MCF 10A (cell line): Measurements from ENCODE around the gene POLR3H. TPM values are rescaled to one million over a fixed set of nuclear protein-coding genes. Genes with fewer than 3 reads are reported as not detected.

Experiments used
- BruUV-seq: library from RNA; stranded (reverse); fragments of 400-500 nt; replicated peaks from 2 replicates; lab custom pipeline; 2021; lab: Mats Ljungman, UMichigan
- CTCF ChIA-PET: fragments of 300-600 bp; sonication (Branson Sonifier 250); formaldehyde crosslinking; extraction: SDS; loops from one replicate; lab custom pipeline; 2021; ENCODE audit warnings: antibody characterized with exemption, inconsistent platforms; lab: Yijun Ruan, JAX
- POLR2A ChIA-PET: fragments of 300-600, 350-650 bp; sonication (Branson Sonifier 250); formaldehyde crosslinking; extraction: SDS; loops from one replicate; lab custom pipeline; 2020; ENCODE audit warnings: antibody characterized with exemption, inconsistent platforms; lab: Yijun Ruan, JAX
- DNase-seq: peaks from one replicate; pipeline ENCODE4 v3.0.0-alpha.2; 2018; ENCODE audit not compliant: unreplicated experiment
- H3K27ac Mint-ChIP-seq: one replicate; pipeline ENCODE4 v1.8.0; 2022; ENCODE audit warnings: mild to moderate bottlenecking, low read depth, mixed read lengths; ENCODE audit not compliant: unreplicated experiment
- H3K27me3 Mint-ChIP-seq: one replicate; pipeline ENCODE4 v1.8.0; 2022; ENCODE audit warnings: mixed read lengths; ENCODE audit not compliant: insufficient read depth, unreplicated experiment
- H3K36me3 Mint-ChIP-seq: one replicate; pipeline ENCODE4 v1.8.0; 2022; ENCODE audit warnings: mild to moderate bottlenecking, moderate library complexity, mixed read lengths; ENCODE audit not compliant: insufficient read depth, unreplicated experiment
- H3K4me1 Mint-ChIP-seq: one replicate; pipeline ENCODE4 v1.8.0; 2022; ENCODE audit warnings: mixed read lengths; ENCODE audit not compliant: insufficient read depth, unreplicated experiment
- H3K4me3 Mint-ChIP-seq: one replicate; pipeline ENCODE4 v1.8.0; 2022; ENCODE audit warnings: mild to moderate bottlenecking, moderate library complexity, mixed read lengths; ENCODE audit not compliant: unreplicated experiment
- H3K9me3 Mint-ChIP-seq: one replicate; pipeline ENCODE4 v1.8.0; 2022; ENCODE audit warnings: mixed read lengths; ENCODE audit not compliant: unreplicated experiment
- intact Hi-C: fragments of 100-400 bp; cut with micrococcal nuclease; formaldehyde crosslinking; loops from 2 replicates; pipeline ENCODE4 v1.14.1; 2022
- total RNA-seq: library from RNA; stranded (reverse); gene quantifications from 2 replicates; pipeline ENCODE4 v1.2.3, GENCODE V29; 2022
- TF ChIP-seq, protein P1 (sequence below): fragments of 200-600 bp; IDR thresholded peaks from one replicate; pipeline ENCODE4 v1.8.0; 2022; ENCODE audit warnings: antibody characterized with exemption, mild to moderate bottlenecking; ENCODE audit not compliant: unreplicated experiment

Gene POLR3H
- total RNA-seq, 1 experiment from 2014 or later, result 35.5 TPM

DNA sequence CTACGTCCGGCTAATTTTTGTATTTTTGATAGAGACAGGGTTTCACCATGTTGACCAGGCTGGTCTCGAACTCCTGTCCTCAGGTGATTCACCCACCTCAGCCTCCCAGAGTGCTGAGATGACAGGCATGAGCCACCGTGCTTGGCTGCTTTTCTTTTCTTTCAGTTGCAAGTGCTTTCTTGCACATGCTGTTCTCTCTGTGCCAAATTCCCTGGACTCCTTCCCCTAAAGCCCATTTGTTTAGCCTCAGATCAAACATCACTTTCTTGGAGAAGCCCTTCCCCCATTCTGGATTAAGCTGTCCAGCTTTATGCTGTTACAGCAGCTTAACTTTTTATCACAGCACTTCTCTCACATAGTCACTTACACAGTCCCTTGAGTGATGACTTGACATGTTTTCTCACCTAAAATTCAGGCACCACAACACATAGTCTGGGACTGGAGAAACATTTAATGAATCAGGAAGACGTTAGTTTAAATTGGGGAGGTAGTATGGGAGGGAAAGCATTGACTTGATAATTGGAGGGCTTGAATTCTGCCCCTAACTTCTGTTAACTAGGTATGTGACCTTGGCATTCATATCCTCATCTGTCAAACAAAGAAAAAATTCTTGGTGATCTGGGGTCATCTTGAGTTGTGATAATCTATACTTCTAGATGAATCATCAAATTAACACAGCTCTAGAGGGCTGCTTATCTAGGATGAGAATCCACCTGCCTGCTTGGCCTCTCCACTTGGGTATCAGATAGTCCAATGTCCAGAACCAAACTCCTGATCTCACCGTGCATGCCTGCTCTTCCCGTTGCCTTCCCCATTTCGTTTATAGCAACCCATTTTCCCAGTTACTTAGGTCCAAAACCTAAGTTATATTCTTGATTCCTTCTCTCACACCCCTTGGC is 57.0 kb downstream of the POLR3H start:
- Mint-ChIP-seq H3K27ac (no peak overlapping the region), H3K4me1 (peaks cover 22% of the 10 kb centered on the region), H3K9me3 (no peaks in the 10 kb centered on the region), H3K36me3 (peaks cover 19% of the 10 kb centered on the region), H3K4me3 (no peak overlapping the region), H3K27me3 (no peaks in the 10 kb centered on the region)
- no peak for DNase-seq
- BruUV-seq, result no TSS peak
- intact Hi-C loops, result no loop called here
- TF ChIP-seq, protein P1, sequence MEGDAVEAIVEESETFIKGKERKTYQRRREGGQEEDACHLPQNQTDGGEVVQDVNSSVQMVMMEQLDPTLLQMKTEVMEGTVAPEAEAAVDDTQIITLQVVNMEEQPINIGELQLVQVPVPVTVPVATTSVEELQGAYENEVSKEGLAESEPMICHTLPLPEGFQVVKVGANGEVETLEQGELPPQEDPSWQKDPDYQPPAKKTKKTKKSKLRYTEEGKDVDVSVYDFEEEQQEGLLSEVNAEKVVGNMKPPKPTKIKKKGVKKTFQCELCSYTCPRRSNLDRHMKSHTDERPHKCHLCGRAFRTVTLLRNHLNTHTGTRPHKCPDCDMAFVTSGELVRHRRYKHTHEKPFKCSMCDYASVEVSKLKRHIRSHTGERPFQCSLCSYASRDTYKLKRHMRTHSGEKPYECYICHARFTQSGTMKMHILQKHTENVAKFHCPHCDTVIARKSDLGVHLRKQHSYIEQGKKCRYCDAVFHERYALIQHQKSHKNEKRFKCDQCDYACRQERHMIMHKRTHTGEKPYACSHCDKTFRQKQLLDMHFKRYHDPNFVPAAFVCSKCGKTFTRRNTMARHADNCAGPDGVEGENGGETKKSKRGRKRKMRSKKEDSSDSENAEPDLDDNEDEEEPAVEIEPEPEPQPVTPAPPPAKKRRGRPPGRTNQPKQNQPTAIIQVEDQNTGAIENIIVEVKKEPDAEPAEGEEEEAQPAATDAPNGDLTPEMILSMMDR, result no peak
- ChIA-PET POLR2A (interaction anchor here (1.0 to 1.2 kb wide), 2 partner anchors 18 to 40 kb away, joined by 4 to 7 read pairs; partner anchors contain the start of genes ACO2, PHF5A and TOB2), CTCF (interaction anchor here (0.6 to 1.9 kb wide), 3 partner anchors 30 to 84 kb away, joined by 3 to 7 read pairs (median 3); no protein-coding TSS in a partner anchor)

DNA sequence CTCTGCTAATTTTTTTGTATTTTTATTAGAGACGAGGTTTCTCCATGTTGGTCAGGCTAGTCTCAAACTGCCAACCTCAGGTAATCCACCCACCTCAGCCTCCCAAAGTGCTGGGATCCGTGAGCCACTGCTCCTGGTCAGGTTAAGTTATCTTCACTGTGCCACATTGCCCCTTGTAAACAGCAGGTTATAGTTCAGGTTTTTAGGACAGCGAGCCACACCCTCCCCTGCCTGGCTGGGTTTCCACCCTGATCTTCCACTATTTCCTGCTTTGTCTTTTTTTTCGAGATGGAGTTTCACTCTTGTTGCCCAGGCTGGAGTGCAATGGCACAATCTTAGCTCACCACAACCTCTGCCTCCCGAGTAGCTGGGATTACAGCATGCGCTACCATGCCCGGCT is 59.2 kb downstream of the POLR3H start:
- Mint-ChIP-seq H3K9me3 (no peaks in the 10 kb centered on the region), H3K27ac (no peak overlapping the region), H3K4me3 (no peak overlapping the region), H3K36me3 (peaks cover 19% of the 10 kb centered on the region), H3K27me3 (no peaks in the 10 kb centered on the region), H3K4me1 (peaks cover 40% of the 10 kb centered on the region)
- TF ChIP-seq, protein P1, result no peak
- no TSS peak for BruUV-seq
- intact Hi-C loops, result no loop called here
- DNase-seq, result no peak
- ChIA-PET POLR2A (interaction anchor here (1.0 kb wide), 1 partner anchor 37 kb away, joined by 4 read pairs; no protein-coding TSS in a partner anchor), CTCF (interaction anchor here (0.7 kb wide), 1 partner anchor 18 kb away, joined by 3 read pairs; no protein-coding TSS in a partner anchor)

DNA sequence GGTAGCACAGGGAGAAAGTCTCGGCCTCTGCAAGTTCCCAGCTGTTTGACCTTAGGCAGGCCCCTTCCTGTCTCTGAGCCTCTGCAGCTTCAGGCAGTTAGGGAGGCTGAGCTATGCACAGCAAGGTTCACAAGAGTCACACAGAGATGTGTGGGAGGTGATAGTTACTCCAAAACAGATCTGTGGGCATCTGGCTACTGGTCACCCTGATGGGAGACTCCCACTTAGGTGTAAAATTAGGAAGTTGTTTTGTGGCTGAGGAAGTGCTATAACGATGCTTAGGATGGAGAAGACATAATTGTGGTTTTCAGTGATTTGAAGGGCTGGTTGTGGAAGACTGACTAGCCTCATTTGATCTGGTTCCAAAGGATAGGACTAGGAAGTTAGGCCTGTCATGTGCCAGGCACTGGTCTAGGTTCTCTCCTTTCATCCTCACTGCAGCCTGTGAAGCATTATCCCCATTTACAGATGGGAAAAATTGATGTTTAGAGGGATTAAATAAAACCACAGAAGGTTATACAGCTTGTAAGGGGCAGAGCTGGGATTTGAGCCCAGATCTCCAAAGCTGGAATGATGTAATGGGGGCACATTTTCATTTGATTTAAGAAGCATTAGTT is 61.8 kb downstream of the POLR3H start:
- H3K4me3 Mint-ChIP-seq, result no peak overlapping the region

More for the DNA sequence above, 61.8 kb downstream of the POLR3H start:
- Mint-ChIP-seq H3K27me3 (no peaks in the 10 kb centered on the region), H3K27ac (no peak overlapping the region), H3K4me1 (peaks cover 33% of the 10 kb centered on the region), H3K9me3 (no peaks in the 10 kb centered on the region), H3K36me3 (peaks cover 31% of the 10 kb centered on the region)
- no TSS peak for BruUV-seq
- intact Hi-C loops, result no loop called here
- TF ChIP-seq, protein P1, result no peak
- ChIA-PET CTCF (interaction anchor here (1.0 to 1.2 kb wide), 3 partner anchors 9 to 35 kb away, joined by 3 to 4 read pairs (median 3); no protein-coding TSS in a partner anchor), POLR2A (interaction anchor here (2.5 kb wide), 1 partner anchor 14 kb away, joined by 9 read pairs; the partner anchor contains the start of genes ACO2 and PHF5A)
- no peak for DNase-seq
